Transverse colon (tissue), 4 donors: Measurements from ENCODE around the gene VPS9D1.

Experiments
- CTCF ChIP-seq, 5 experiments: fragments of 200-600 bp in 3 of 5; fragments of 450-650 bp in 2 of 5; sonication (generic) in 3 of 5; IDR thresholded peaks; 1 replicate in 2 of 5; 2 replicates in 3 of 5; pipeline ENCODE4 v1.5.1; 2016 to 2017; ENCODE audit warnings: antibody characterized with exemption in 5 of 5, inconsistent platforms in 3 of 5, mild to moderate bottlenecking in 2 of 5, moderate library complexity in 1 of 5
- EP300 ChIP-seq: sonication (generic); formaldehyde crosslinking; IDR thresholded peaks from one replicate; pipeline ENCODE4 v1.6.1; 2017; ENCODE audit warnings: antibody characterized with exemption, low read depth
- POLR2A ChIP-seq: fragments of 450-650 bp; IDR thresholded peaks from one replicate; pipeline ENCODE4 v1.6.1; 2016; ENCODE audit warnings: antibody characterized with exemption, mild to moderate bottlenecking, moderate library complexity
- POLR2AphosphoS5 ChIP-seq, 3 donors: sonication (generic); formaldehyde crosslinking; IDR thresholded peaks; one replicate each; pipeline ENCODE4 v1.6.1; 2016; ENCODE audit warnings: antibody characterized with exemption in 3 of 3

DNA sequence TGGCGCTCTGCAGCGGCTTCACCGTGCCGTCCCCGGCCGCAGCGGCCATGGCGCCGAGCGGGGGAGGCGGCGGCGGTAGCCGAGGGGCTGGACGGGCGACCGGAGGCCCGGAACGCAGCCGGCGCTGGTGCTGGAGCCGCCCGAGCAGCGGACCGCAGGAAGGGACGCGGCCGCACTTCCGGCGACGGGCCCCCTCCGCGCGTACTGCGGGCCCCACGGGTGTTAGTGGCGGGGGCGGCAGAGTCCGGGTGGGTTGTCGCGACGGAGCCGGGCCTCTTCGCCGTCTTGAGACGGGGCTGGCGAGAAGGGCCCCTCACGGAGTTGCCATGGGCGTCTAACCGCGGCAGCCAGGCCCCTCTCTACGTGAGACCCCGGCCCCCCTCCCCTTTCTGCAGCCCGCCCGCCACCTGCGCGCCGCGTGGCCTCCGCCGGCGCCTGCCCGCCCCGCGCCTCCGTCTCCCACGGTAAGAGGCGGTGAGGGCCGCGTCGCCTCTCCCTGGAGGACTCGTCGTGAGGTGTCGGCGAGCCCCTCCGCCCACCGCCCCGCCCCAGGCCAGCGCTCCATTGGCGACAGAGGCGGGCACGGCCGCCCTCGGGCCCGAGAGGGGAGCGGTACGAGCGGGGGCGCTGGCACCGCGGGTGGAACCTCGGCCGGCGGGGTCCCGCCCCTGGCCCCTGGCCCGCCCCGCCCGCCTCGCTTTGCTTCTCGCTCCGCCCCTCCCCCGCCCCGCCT lies at the start of gene VPS9D1, which contains the start of gene ZNF276:
- peak in 1 of 5 experiments; percentile 11 for TF ChIP-seq CTCF (IDR thresholded peaks at IDR 0.05)
- no peak for TF ChIP-seq EP300
- TF ChIP-seq POLR2AphosphoS5 (IDR thresholded peaks at IDR 0.05), result peak in 2 of 3 donors; percentile 59 to 75
- peak; percentile 34 for TF ChIP-seq POLR2A
